MG63 (cell line): ENCODE measurements around the gene CD226. TPM values are rescaled to one million over a fixed set of nuclear protein-coding genes. Genes with fewer than 3 reads are reported as not detected.
"Not testable (repeated sequence)": the region's sequence is repeated elsewhere in the genome, so short reads cannot be mapped to it uniquely, and the experiment has no call there.

Experiments
- DNase-seq: peaks from one replicate; pipeline ENCODE4 v3.0.0-alpha.2; 2020
- H3K27me3 ChIP-seq: fragments of 250-450 bp; sonication (Bioruptor Pico); 2 replicates; pipeline ENCODE4 v1.5.1; 2020; ENCODE audit warnings: mild to moderate bottlenecking, moderate library complexity
- H3K36me3 ChIP-seq: fragments of 250-450 bp; sonication (Bioruptor Pico); 2 replicates; pipeline ENCODE4 v1.5.1; 2020; ENCODE audit warnings: mild to moderate bottlenecking, moderate library complexity
- H3K4me3 ChIP-seq: fragments of 250-450 bp; sonication (Bioruptor Pico); 2 replicates; pipeline ENCODE4 v1.5.1; 2020; ENCODE audit warnings: mild to moderate bottlenecking, moderate library complexity
- H3K9me3 ChIP-seq: fragments of 250-450 bp; sonication (Bioruptor Pico); 2 replicates; pipeline ENCODE4 v1.5.1; 2020; ENCODE audit warnings: mild to moderate bottlenecking, moderate library complexity
- total RNA-seq: library from RNA; depleted of rRNA; stranded (reverse); fragments of >200 nt; shearing (Covaris generic); gene quantifications from 2 replicates; pipeline ENCODE4 v1.2.3, GENCODE V29; 2014; ENCODE audit warnings: low replicate concordance

The CD226 gene
- total RNA-seq, 1 experiment from 2014 or later, result 0.07 TPM

DNA sequence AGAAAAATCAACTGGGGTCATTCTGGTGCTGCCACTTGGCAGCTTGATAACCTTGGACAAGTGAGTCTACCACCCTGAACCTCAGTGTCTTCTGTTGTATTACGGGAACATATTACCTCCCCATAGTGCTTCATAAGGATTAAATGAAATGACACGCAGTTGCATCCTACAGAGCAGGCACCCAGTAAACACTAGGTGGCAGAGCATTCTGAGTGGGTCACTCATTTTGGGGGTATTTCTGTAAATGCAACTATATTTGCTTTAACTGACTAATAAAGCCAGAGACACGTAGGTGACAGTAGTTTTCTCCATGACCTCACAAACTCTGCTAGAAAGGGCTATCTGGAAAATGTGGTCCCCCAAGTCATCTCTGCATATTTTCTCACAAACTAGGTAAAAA lies 4.7 kb downstream of the CD226 start:
- no peaks in the 10 kb centered on the region for H3K27me3 ChIP-seq
- no peaks in the 10 kb centered on the region for H3K36me3 ChIP-seq
- no peak for DNase-seq
- H3K9me3 ChIP-seq, result no peaks in the 10 kb centered on the region
- no peak overlapping the region for H3K4me3 ChIP-seq

DNA sequence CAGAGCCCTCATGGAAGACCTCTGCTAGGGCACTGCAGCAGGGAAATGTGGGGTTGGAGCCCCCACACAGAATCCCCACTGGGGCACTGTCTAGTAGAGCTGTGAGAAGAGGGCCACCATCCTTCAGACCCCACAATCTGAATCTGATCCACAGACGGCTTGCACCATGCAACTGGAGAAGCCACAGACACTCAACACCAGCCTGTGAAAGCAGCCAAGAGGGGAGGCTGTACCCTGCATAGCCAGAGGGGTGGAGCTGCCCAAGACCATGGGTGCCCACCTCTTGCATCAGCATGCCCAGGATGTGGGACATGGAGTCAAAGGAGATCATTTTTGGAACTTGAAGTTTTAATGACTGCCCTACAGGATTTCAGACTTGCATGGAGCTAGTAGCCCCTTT lies 6.5 kb downstream of the CD226 start:
- no peaks in the 10 kb centered on the region for H3K27me3 ChIP-seq
- no peak for DNase-seq
- H3K9me3 ChIP-seq, result no peaks in the 10 kb centered on the region
- no peaks in the 10 kb centered on the region for H3K36me3 ChIP-seq
- no peak overlapping the region for H3K4me3 ChIP-seq

DNA sequence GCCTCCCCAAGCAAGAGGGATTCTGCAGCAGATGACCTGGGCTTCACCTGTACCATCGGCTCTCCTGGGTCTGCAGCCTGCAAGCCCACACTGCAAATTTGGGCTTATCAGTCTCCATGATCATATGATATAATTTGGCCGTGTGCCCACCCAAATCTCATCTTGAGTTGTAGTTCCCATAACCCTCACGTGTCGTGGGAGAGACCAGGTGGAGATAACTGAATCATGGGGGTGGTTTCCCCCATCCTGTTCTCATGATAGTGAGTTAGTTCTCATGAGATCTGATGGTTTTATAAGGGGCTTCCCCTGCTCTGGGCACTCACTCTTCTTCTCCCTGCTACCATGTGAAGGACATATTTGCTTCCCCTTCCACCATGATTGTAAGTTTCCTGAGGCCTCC lies 7.9 kb downstream of the CD226 start:
- not testable (repeated sequence) for H3K27me3 ChIP-seq, H3K9me3 ChIP-seq, H3K36me3 ChIP-seq, H3K4me3 ChIP-seq, DNase-seq

DNA sequence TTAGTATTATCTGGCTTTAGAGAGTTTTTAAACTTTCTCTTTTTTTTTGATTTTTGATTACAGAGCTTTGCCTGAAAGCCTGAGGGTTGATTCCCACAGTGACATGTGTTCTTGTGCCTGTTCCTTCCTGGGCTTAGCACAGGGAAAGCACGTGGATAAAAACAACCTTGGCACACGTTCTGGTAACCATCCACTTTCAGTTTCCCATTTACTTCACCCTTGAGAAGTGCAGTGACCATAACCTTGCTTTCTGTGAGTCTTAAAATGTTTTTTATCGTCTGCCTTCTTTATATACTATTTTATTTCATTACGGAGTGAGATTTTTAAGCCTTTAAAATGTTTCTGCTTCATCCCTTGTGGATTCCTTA lies 11.5 kb downstream of the CD226 start:
- no peaks in the 10 kb centered on the region for H3K9me3 ChIP-seq
- no peak for DNase-seq
- H3K27me3 ChIP-seq, result no peaks in the 10 kb centered on the region
- H3K4me3 ChIP-seq, result no peak overlapping the region
- H3K36me3 ChIP-seq, result no peaks in the 10 kb centered on the region

DNA sequence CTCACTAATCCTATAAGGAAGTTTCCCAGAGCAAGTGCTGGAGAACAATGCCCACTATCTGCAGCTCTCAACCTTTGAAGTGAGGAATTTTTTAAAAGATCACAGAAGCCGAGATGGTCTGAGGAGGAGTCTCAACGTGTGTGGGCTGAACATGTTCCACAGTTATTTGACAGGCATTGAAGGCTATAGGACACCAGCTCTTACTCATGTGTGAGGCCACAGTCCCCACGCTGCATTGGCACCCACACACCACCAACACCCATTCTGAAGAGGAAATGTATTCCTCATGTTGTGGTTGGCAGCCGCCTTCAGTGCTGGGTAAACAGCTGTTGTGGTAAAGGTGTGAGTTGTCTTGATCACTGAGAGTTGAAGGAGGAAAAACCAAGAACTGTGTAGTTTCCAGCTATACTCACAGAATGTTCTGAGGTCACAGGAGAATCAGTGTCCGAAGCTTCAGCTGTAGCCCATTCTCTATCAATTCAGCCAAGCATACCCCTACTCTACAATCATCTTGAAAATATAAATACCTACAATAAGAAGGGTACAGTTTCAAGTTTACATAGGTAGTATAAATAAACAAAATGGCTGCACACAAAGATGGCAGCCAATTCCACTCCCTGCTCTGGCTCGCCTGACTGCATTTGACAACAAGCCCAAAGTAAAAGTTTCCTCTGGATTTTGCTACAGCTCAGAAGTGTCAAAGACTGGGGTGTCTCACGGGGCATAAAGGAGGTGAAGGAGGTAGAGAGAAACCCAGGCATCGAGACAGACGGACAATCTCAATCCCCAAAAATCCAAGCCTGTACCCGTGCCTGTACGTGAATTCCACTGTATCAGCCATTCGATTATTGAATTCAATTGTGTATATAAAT lies 12.1 kb downstream of the CD226 start:
- Histone ChIP-seq H3K27me3 (no peaks in the 10 kb centered on the region), H3K4me3 (no peak overlapping the region), H3K36me3 (no peaks in the 10 kb centered on the region), H3K9me3 (no peaks in the 10 kb centered on the region)
- peak; percentile 12 for DNase-seq

DNA sequence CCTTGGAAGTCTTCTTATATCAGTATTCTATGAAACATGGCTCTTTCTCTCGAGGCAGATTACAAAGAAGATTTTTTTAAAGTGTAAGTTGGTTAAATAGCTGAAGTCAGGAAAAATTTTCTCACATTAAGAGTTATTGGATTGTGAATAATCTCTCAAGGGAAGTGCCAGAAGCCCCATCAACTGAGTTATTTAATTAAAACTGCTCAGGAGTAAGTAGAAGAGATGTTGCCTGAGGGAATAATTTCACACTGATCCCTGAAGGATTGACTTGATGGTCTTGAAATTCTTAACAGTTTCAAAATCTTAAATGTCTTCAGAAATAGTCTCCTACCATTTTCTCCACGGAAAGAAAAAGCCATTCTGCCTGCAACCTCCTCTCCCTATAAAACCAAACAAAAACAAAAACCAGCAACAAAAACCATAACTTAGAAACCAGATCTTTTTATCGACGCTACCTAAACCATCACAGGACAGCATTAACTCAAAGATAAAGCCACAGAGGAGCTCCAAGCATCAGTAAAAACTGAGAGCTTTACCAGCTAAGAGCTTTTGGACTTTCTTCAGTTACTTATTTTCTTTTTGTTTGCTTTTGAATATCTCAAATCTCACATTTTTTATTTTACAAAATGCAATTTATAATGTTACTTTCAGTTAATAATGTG lies 12.9 kb downstream of the CD226 start:
- no peaks in the 10 kb centered on the region for H3K36me3 ChIP-seq
- H3K4me3 ChIP-seq, result no peak overlapping the region
- no peaks in the 10 kb centered on the region for H3K27me3 ChIP-seq
- DNase-seq, result no peak
- H3K9me3 ChIP-seq, result no peaks in the 10 kb centered on the region

DNA sequence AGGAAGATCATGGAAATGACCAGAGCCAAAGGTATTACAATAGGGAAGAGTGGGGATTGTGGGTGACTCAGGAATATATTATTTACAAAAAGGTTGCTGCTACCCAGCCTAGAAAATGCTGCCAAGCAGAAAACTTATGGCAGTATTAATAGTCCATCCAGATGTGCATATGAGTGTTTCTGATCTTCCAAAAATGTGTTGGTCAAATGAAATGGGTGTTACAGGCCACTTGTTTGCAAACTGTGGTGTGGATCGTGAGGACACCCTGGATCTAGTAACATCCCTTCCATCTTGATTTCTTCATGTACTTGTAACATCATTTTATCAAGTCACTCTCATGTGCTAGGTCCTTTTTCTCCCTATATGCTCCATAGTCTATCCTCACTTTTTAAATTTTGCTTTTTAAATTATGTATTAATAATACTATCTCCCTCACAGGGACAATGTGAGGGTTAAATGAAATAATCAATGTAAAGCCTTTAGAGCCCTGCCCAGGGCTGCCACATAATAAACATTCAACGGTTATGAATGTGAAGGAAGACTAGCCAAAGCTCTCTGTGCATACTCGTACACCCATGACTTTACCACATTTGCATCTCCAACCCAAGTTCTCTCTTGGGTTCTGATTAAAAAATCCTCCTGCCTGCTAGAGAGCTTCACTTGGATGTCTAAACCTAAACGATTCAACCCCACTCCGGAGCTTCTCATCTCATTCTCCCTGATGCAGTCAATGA lies 18.5 kb downstream of the CD226 start:
- no peaks in the 10 kb centered on the region for H3K9me3 ChIP-seq
- H3K4me3 ChIP-seq, result no peak overlapping the region
- no peaks in the 10 kb centered on the region for H3K36me3 ChIP-seq
- DNase-seq, result no peak
- no peaks in the 10 kb centered on the region for H3K27me3 ChIP-seq

DNA sequence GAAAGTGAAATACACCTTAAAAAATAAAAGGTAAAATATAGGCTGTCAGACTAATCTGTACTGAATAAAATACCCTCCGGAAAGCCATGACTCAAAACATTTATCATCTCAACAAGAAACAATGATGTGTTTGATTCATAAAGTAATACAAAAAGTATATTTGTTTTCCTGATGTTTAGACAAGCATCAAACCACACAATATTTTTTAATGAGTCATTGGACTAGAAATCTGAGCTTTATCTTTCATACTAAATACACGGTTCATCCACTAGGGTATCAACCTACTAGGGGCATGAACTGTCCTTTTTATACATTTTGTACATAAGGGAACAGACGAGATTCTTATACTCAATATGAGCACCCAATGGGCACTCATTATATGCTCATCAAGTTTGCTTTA lies 31.3 kb downstream of the CD226 start:
- Histone ChIP-seq H3K27me3 (no peaks in the 10 kb centered on the region), H3K9me3 (no peaks in the 10 kb centered on the region), H3K36me3 (no peaks in the 10 kb centered on the region), H3K4me3 (no peak overlapping the region)
- DNase-seq, result no peak

DNA sequence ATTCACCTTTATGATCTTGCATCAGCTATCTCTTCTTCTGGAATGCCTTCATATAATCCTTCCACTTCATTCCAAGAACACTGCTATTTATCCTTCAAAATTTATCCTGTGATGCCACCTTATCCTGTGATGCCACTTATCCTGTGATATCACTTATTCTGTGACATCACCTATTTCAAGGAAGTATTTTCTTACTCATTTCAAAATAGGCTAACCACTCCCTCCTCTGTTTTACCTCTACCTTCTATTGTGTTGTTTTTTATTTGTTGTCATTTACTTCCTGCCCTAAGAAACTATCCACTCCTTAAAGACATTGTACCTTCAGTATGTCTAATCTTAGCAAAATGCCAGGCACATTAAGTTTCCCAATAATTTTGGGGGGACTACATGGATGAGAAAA lies 38.8 kb downstream of the CD226 start:
- DNase-seq, result no peak
- Histone ChIP-seq H3K4me3 (no peak overlapping the region), H3K36me3 (no peaks in the 10 kb centered on the region), H3K9me3 (no peaks in the 10 kb centered on the region), H3K27me3 (no peaks in the 10 kb centered on the region)

DNA sequence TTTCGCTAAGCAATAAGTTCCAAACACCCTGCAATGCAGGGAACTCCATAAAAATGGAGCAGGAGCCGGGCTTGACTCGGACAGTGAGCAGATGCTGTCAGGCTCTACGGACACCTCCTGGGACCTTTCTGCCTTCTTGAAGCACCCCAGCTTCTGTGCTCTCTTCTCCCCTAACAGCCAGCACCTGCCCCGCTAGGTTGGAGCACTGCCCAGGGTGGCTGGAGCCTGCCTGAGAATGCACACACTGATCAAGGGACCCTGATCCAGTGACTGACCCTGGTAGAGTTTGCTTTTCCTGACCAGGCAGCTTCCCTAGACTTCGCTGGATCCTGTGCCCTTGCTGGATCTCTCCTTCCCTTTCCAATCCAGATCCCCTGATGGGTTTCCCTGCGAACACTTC lies 40.9 kb downstream of the CD226 start:
- Histone ChIP-seq H3K36me3 (no peaks in the 10 kb centered on the region), H3K4me3 (no peak overlapping the region), H3K27me3 (no peaks in the 10 kb centered on the region), H3K9me3 (no peaks in the 10 kb centered on the region)
- DNase-seq, result no peak

DNA sequence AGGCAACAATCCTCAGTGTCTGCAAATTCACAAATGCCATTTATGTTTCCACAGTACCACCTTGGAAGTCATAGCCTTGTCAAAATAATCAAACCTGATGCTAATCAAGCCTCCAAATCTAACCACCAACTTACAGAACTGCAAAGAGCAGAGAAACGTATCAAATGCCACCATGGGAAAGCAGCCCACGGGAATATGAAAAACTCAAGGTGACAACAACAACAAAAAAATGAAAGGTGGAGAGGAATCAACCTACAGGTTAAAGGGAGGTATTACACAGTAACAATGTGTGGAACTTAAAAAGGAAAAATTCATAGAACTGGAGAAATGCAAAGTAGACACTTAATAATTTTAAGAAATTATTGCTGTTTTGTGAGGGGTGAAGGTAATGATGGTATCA lies 46.7 kb downstream of the CD226 start:
- no peak for DNase-seq
- no peaks in the 10 kb centered on the region for H3K27me3 ChIP-seq
- H3K9me3 ChIP-seq, result no peaks in the 10 kb centered on the region
- H3K36me3 ChIP-seq, result no peaks in the 10 kb centered on the region
- H3K4me3 ChIP-seq, result no peak overlapping the region

DNA sequence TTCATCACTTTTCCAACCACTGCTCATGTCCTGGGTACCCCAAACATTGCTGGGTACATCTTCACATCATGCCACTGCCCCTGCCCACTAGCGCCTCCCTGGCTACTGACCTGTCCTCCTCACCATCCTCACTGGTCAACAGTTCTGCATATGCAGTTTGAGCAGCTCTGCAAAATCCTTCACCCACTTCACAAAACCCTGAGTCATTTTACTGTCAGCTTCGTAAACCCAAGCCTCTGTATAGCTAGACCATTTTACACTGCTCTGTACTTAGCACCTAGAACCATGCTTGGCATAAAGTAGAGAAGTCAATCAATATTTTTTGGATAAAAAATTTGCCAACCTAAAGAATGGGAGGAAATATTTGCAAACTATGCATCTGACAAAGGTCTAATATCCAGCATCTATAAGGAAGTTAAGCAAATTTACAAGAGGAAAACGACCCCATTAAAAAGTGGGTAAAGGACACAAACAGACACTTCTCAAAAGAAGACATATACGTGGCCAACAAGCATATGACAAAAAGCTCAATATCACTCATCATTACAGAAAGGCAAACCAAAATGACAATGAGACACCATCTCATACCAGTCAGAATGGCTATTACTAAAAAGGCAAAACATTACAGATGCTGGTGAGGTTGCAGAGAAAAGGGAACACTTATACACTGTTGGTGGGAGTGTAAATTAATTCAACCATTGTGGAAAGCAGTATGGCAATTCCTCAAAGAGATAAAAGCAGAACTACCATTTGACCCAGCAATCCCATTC lies 48.3 kb downstream of the CD226 start:
- H3K9me3 ChIP-seq, H3K4me3 ChIP-seq, DNase-seq, H3K36me3 ChIP-seq, H3K27me3 ChIP-seq: not testable (repeated sequence)

DNA sequence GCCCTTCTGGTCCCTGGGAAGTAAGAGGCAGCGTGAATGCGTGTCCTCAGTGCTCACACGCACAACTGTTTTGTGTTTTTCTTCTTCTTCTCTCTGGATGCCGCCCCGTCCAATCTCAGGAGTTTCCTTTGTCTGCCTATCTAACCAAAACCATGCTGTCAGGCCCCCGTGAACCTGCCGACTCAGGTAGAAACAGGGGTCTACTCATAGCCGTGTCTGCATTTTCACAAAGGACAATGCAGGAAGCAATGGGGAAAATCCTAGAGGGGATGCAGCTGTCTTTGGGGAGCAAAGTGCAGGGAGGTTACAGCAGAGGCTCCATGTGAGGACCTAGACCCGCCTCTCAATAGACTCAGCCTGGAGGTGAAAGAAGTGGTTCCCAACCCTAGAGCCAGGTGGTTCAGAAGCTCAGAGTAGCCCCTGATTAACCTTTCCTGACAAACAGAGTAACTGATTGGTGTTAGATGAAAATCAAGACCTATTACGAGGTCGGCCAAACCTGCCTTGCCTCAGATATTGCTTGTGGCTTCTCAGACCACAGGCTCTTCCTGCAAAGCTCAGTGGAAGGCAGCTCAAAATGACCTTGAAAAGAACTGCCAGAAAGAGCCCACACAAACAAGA lies 49.3 kb downstream of the CD226 start:
- Histone ChIP-seq H3K4me3 (no peak overlapping the region), H3K9me3 (no peaks in the 10 kb centered on the region), H3K36me3 (no peaks in the 10 kb centered on the region), H3K27me3 (no peaks in the 10 kb centered on the region)
- no peak for DNase-seq

DNA sequence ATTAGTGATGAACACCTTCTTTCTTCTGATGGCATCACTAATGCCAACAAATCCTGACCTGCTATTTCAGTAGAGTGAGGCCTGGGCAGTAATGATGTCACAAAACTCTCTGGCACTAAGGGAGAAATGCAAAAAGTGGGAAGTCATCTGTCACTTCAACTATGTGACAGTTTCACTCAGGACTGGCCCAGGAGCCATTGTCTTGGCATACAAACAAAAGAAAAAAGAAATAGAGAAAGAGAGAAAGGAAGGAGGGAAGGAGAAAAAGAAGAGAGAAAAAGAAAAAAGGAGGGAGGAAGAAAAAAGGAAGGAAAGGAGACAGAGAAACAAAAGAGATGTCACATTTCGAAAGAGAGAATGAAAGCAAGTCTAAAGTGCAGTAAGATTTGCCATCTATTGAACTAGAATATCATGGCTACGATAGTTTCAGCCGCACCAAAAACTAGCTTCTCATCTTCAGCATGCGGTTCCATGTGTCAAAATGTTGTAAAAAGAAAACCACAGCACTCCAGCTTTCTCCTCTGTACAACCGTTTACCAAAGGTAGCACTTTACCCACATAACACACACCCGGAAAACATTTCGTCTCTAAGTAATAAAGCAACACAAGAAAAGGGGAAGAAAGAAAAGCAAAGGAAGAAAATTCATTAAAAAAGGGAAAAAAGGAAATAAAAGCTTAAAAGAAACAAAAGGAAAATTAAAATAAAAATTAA lies 50.1 kb downstream of the CD226 start:
- Histone ChIP-seq H3K9me3 (no peaks in the 10 kb centered on the region), H3K36me3 (no peaks in the 10 kb centered on the region), H3K4me3 (no peak overlapping the region), H3K27me3 (no peaks in the 10 kb centered on the region)
- DNase-seq, result no peak

DNA sequence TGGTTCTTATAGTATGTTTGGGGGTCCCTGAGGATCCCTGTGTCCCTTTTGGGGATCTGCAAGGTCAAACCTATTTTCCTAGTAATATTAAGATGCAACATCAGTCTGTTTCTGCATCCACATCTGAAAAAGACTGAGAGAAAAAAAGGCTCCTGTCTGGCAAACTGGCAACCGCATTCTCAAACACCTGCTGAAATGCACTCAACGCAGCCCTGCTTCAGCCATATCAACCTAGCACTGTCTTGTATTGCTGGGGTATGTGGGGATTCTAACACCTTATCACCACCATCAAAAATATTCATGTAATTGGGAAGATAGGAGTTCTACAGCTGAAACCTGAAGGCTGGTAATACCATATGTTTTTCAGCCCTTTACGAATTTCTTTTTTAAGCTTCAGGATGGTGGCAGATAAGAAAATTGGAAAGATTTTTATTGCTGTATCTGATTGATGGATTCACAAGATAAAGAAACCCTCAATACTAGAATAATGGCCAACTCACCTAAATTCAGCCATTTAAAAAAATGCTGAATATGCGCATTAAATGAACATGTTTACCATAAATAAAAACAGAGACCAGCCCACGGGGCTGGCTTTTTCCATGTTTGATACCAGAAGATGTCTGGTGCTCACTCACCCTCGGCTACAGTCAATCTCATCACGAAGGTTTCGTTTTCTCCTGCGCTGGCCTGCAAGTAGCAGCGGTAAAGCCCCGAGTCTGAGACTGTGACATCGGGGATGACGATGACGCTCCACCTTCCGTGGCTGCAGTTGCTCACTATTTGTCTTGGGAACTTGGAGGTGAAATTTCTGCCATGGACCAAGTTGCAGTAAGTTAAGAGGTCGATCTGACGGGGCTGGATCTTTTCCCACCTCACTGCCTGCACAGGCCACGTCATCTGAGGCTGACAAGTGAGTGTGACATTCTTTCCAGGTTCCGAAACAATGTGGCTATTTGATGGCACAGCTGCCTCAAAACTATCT lies 52.3 kb downstream of the CD226 start:
- Histone ChIP-seq H3K9me3 (peaks cover 2% of the 10 kb centered on the region; the same call in 1 of the 2 replicates), H3K4me3 (no peak overlapping the region), H3K36me3 (no peaks in the 10 kb centered on the region), H3K27me3 (no peaks in the 10 kb centered on the region)
- no peak for DNase-seq
